ENCODE measurements around the gene FRMD4B. TPM values are rescaled to one million over a fixed set of nuclear protein-coding genes. Genes with fewer than 3 reads are reported as not detected.

Gene FRMD4B
- total and polyA plus RNA-seq, 2 experiments from 2014 or later: 6.4 to 12.8 TPM

DNA sequence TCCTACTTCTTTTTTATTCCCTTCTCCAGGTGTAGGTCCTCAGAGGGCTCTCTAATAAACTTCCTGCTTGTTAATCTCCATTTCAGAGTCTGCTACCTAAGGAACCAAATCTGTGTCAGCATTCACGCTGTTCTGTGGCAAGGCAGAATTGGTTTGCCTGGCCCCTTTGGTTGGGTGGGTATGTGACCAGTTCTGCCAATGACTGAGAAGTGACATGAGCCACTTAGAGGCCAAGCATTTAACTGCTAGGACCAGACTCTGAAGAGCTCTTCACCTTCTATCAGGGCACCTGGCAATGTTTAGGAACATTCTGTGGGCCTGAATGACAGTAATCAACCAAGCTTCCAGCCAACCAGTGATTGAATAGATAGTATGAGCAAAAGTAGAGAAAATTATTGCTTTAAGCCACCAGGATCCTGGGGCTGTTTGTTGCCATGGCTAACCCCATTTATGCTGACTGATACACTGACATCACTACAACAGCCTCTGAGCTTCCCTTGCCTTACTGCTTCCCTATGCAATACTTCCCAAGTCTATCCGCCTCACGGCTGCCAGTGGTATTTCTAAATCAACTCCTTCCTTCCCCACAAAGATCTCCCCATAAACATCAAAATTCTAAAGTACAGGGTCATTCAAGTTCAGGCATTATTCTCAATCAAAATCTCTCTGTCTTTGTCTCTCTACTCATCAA is 7.6 kb downstream of the FRMD4B start:
- Mint-ChIP-seq H3K4me1 (no peaks in the 10 kb centered on the region), H3K9me3 (no peaks in the 10 kb centered on the region), H3K36me3 (ENCODE audit: low read depth) (no peaks in the 10 kb centered on the region; the same call in 2 of the 3 replicates), H3K27me3 (ENCODE audit: insufficient read depth, low read depth, poor library complexity) (peaks cover 4% of the 10 kb centered on the region), H3K4me3 (no peak overlapping the region), H3K27ac (no peak overlapping the region)
- no peak overlapping the region for H2AFZ ChIP-seq
- no peaks in the 10 kb centered on the region for H3K27me3 ChIP-seq (ENCODE audit: insufficient read depth)
- no peaks in the 10 kb centered on the region for H3F3A ChIP-seq (replicated peaks; ENCODE audit: low read depth)
- no peak overlapping the region for H3K27ac ChIP-seq (ENCODE audit: low read depth)
- TF ChIP-seq, protein P1, sequence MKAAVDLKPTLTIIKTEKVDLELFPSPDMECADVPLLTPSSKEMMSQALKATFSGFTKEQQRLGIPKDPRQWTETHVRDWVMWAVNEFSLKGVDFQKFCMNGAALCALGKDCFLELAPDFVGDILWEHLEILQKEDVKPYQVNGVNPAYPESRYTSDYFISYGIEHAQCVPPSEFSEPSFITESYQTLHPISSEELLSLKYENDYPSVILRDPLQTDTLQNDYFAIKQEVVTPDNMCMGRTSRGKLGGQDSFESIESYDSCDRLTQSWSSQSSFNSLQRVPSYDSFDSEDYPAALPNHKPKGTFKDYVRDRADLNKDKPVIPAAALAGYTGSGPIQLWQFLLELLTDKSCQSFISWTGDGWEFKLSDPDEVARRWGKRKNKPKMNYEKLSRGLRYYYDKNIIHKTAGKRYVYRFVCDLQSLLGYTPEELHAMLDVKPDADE (IDR thresholded peaks at IDR 0.05): no peak
- no peak for TF ChIP-seq JUNB (IDR thresholded peaks at IDR 0.05; ENCODE audit: unreplicated experiment)
- H3K4me3 ChIP-seq: no peak overlapping the region
- H3K36me3 ChIP-seq (ENCODE audit: insufficient read depth): no peaks in the 10 kb centered on the region
- no peaks in the 10 kb centered on the region for H4K20me1 ChIP-seq (replicated peaks; ENCODE audit: insufficient read depth)
- no peaks in the 10 kb centered on the region for H3K79me2 ChIP-seq (replicated peaks; ENCODE audit: insufficient read depth)
- no peaks in the 10 kb centered on the region for H3K9me2 ChIP-seq (ENCODE audit: insufficient read depth)
- H3K4me1 ChIP-seq (ENCODE audit: insufficient read depth): no peaks in the 10 kb centered on the region
- H3K4me2 ChIP-seq: no peak overlapping the region
- ATAC-seq (no peak), DNase-seq (ENCODE audit: low spot score) (no peak)

DNA sequence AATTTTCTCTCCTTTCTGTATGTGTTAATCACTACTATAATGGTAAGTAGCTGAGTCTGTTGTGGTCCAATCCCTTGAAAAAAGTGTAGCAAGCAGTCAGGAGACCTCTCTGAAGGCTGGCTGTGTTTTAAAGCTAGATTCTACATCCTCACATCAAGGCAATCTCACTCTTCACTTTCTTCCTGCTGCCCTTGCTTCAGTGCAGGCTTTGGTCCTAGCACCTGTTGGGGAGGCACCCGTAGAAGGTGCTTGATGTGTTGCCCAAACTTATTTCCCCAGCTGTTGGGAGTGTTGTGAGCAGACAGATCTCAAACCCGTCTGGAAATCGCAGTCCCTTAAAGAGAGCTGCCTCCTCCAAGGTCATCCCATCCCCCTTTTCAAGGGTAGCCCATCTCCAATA is 8.6 kb downstream of the FRMD4B start:
- no peaks in the 10 kb centered on the region for H3K36me3 ChIP-seq (ENCODE audit: insufficient read depth)
- Mint-ChIP-seq H3K27me3 (ENCODE audit: insufficient read depth, low read depth, poor library complexity) (peaks cover 4% of the 10 kb centered on the region), H3K9me3 (no peaks in the 10 kb centered on the region), H3K36me3 (ENCODE audit: low read depth) (no peaks in the 10 kb centered on the region; the same call in 2 of the 3 replicates), H3K27ac (no peak overlapping the region), H3K4me3 (no peak overlapping the region), H3K4me1 (no peaks in the 10 kb centered on the region)
- no peak overlapping the region for H3K4me2 ChIP-seq
- no peak overlapping the region for H2AFZ ChIP-seq
- DNase-seq (ENCODE audit: low spot score) (no peak), ATAC-seq (no peak)
- H3K4me1 ChIP-seq (ENCODE audit: insufficient read depth): no peaks in the 10 kb centered on the region
- H3K4me3 ChIP-seq: no peak overlapping the region
- H4K20me1 ChIP-seq (replicated peaks; ENCODE audit: insufficient read depth): no peaks in the 10 kb centered on the region
- H3K27ac ChIP-seq (ENCODE audit: low read depth): no peak overlapping the region
- H3K9me2 ChIP-seq (ENCODE audit: insufficient read depth): no peaks in the 10 kb centered on the region
- no peaks in the 10 kb centered on the region for H3K27me3 ChIP-seq (ENCODE audit: insufficient read depth)
- H3F3A ChIP-seq (replicated peaks; ENCODE audit: low read depth): no peaks in the 10 kb centered on the region
- H3K79me2 ChIP-seq (replicated peaks; ENCODE audit: insufficient read depth): no peaks in the 10 kb centered on the region
- TF ChIP-seq NANOG (IDR thresholded peaks at IDR 0.05; ENCODE audit: borderline replicate concordance) (no peak), ZNF331 (CRISPR knock-in tag; IDR thresholded peaks at IDR 0.05; ENCODE audit: low read depth) (no peak), EZH2phosphoT487 (IDR thresholded peaks at IDR 0.05; ENCODE audit: unreplicated experiment) (no peak), CREB1 (CRISPR knock-in tag; IDR thresholded peaks at IDR 0.05; ENCODE audit: low read depth) (no peak), JUNB (IDR thresholded peaks at IDR 0.05; ENCODE audit: unreplicated experiment) (no peak), EZH2 (IDR thresholded peaks at IDR 0.05; ENCODE audit: low read depth, unreplicated experiment) (no peak), ZNF114 (CRISPR knock-in tag; IDR thresholded peaks at IDR 0.05) (no peak), STAT1 (IDR thresholded peaks at IDR 0.05; ENCODE audit: unreplicated experiment) (no peak)
- TF ChIP-seq, protein P2, sequence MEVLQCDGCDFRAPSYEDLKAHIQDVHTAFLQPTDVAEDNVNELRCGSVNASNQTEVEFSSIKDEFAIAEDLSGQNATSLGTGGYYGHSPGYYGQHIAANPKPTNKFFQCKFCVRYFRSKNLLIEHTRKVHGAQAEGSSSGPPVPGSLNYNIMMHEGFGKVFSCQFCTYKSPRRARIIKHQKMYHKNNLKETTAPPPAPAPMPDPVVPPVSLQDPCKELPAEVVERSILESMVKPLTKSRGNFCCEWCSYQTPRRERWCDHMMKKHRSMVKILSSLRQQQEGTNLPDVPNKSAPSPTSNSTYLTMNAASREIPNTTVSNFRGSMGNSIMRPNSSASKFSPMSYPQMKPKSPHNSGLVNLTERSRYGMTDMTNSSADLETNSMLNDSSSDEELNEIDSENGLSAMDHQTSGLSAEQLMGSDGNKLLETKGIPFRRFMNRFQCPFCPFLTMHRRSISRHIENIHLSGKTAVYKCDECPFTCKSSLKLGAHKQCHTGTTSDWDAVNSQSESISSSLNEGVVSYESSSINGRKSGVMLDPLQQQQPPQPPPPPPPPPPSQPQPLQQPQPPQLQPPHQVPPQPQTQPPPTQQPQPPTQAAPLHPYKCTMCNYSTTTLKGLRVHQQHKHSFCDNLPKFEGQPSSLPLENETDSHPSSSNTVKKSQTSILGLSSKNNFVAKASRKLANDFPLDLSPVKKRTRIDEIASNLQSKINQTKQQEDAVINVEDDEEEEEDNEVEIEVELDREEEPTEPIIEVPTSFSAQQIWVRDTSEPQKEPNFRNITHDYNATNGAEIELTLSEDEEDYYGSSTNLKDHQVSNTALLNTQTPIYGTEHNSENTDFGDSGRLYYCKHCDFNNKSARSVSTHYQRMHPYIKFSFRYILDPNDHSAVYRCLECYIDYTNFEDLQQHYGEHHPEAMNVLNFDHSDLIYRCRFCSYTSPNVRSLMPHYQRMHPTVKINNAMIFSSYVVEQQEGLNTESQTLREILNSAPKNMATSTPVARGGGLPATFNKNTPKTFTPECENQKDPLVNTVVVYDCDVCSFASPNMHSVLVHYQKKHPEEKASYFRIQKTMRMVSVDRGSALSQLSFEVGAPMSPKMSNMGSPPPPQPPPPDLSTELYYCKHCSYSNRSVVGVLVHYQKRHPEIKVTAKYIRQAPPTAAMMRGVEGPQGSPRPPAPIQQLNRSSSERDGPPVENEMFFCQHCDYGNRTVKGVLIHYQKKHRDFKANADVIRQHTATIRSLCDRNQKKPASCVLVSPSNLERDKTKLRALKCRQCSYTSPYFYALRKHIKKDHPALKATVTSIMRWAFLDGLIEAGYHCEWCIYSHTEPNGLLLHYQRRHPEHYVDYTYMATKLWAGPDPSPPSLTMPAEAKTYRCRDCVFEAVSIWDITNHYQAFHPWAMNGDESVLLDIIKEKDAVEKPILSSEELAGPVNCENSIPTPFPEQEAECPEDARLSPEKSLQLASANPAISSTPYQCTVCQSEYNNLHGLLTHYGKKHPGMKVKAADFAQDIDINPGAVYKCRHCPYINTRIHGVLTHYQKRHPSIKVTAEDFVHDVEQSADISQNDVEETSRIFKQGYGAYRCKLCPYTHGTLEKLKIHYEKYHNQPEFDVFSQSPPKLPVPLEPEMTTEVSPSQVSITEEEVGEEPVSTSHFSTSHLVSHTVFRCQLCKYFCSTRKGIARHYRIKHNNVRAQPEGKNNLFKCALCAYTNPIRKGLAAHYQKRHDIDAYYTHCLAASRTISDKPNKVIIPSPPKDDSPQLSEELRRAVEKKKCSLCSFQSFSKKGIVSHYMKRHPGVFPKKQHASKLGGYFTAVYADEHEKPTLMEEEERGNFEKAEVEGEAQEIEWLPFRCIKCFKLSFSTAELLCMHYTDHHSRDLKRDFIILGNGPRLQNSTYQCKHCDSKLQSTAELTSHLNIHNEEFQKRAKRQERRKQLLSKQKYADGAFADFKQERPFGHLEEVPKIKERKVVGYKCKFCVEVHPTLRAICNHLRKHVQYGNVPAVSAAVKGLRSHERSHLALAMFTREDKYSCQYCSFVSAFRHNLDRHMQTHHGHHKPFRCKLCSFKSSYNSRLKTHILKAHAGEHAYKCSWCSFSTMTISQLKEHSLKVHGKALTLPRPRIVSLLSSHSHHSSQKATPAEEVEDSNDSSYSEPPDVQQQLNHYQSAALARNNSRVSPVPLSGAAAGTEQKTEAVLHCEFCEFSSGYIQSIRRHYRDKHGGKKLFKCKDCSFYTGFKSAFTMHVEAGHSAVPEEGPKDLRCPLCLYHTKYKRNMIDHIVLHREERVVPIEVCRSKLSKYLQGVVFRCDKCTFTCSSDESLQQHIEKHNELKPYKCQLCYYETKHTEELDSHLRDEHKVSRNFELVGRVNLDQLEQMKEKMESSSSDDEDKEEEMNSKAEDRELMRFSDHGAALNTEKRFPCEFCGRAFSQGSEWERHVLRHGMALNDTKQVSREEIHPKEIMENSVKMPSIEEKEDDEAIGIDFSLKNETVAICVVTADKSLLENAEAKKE (CRISPR knock-in tag; IDR thresholded peaks at IDR 0.05): no peak
- TF ChIP-seq, protein P3, sequence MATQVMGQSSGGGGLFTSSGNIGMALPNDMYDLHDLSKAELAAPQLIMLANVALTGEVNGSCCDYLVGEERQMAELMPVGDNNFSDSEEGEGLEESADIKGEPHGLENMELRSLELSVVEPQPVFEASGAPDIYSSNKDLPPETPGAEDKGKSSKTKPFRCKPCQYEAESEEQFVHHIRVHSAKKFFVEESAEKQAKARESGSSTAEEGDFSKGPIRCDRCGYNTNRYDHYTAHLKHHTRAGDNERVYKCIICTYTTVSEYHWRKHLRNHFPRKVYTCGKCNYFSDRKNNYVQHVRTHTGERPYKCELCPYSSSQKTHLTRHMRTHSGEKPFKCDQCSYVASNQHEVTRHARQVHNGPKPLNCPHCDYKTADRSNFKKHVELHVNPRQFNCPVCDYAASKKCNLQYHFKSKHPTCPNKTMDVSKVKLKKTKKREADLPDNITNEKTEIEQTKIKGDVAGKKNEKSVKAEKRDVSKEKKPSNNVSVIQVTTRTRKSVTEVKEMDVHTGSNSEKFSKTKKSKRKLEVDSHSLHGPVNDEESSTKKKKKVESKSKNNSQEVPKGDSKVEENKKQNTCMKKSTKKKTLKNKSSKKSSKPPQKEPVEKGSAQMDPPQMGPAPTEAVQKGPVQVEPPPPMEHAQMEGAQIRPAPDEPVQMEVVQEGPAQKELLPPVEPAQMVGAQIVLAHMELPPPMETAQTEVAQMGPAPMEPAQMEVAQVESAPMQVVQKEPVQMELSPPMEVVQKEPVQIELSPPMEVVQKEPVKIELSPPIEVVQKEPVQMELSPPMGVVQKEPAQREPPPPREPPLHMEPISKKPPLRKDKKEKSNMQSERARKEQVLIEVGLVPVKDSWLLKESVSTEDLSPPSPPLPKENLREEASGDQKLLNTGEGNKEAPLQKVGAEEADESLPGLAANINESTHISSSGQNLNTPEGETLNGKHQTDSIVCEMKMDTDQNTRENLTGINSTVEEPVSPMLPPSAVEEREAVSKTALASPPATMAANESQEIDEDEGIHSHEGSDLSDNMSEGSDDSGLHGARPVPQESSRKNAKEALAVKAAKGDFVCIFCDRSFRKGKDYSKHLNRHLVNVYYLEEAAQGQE (IDR thresholded peaks at IDR 0.05; ENCODE audit: unreplicated experiment): no peak
